Fibroblast of upper back skin (primary cell): ENCODE results near the gene PPP1CA.

Experiments
- DNase-seq: peaks from one replicate; pipeline ENCODE4 v3.0.0-alpha.2; 2013

The PPP1CA gene

GRCh38 chr11:67349457-67349856, 52.2 kb downstream of the PPP1CA start:
- no peak for DNase-seq

- DNase-seq = no peak
Measured at GRCh38 chr11:67349036-67349435, 52.6 kb downstream of the PPP1CA start.
